Smooth muscle cell (in vitro differentiated cells): Measurements from ENCODE around the gene OTOP2. TPM values are rescaled to one million over a fixed set of nuclear protein-coding genes. Genes with fewer than 3 reads are reported as not detected.

Experiments used
- DNase-seq: peaks from one replicate; lab custom pipeline; 2025; ENCODE audit not compliant: unreplicated experiment; lab: John Stamatoyannopoulos, UW
- H2AFZ ChIP-seq: fragments of 200-600 bp; sonication (generic); 2 replicates; pipeline ENCODE4 v1.6.0; 2016; ENCODE audit warnings: antibody characterized with exemption, low read depth, mild to moderate bottlenecking
- H3F3A ChIP-seq: fragments of 200-600 bp; sonication (generic); 2 replicates; pipeline ENCODE4 v1.6.0; 2017; ENCODE audit warnings: antibody characterized with exemption, low read depth
- H3K27ac ChIP-seq: fragments of 200-600 bp; sonication (generic); 2 replicates; pipeline ENCODE4 v1.5.1; 2016; ENCODE audit warnings: low read depth, mild to moderate bottlenecking
- H3K27me3 ChIP-seq: fragments of 200-600 bp; sonication (generic); 2 replicates; pipeline ENCODE4 v1.6.1; 2016; ENCODE audit warnings: low read depth, mild to moderate bottlenecking
- H3K36me3 ChIP-seq: fragments of 200-600 bp; sonication (generic); 2 replicates; pipeline ENCODE4 v1.5.1; 2016; ENCODE audit warnings: low read depth
- H3K4me1 ChIP-seq: fragments of 200-600 bp; sonication (generic); 2 replicates; pipeline ENCODE4 v1.5.1; 2016; ENCODE audit warnings: low read depth
- H3K4me2 ChIP-seq: fragments of 200-600 bp; sonication (generic); 2 replicates; pipeline ENCODE4 v1.6.0; 2016; ENCODE audit warnings: mild to moderate bottlenecking
- H3K4me3 ChIP-seq: fragments of 200-600 bp; sonication (generic); 2 replicates; pipeline ENCODE4 v1.5.1; 2016; ENCODE audit warnings: mild to moderate bottlenecking
- H3K79me2 ChIP-seq: fragments of 200-600 bp; sonication (generic); 2 replicates; pipeline ENCODE4 v1.6.0; 2016; ENCODE audit warnings: low read depth, mild to moderate bottlenecking
- H3K9ac ChIP-seq: fragments of 200-600 bp; sonication (generic); 2 replicates; pipeline ENCODE4 v1.6.0; 2016; ENCODE audit warnings: low read depth
- H3K9me3 ChIP-seq: fragments of 200-600 bp; sonication (generic); replicated peaks from 2 replicates; pipeline ENCODE4 v1.5.1; 2016; ENCODE audit warnings: low read depth
- H4K20me1 ChIP-seq: fragments of 200-600 bp; sonication (generic); 2 replicates; pipeline ENCODE4 v1.6.0; 2016; ENCODE audit warnings: low read depth
- CTCF ChIP-seq: fragments of 200-600 bp; sonication (generic); IDR thresholded peaks from 2 replicates; pipeline ENCODE4 v1.5.1; 2017; ENCODE audit warnings: borderline replicate concordance, mild to moderate bottlenecking, antibody characterized with exemption; ENCODE audit not compliant: insufficient read depth, poor library complexity, severe bottlenecking
- WGBS: methylation state at CpG from one replicate; pipeline ENCODE4 v1.1.7; 2016; ENCODE audit warnings: low lambda C conversion rate; 5-methylcytosine and 5-hydroxymethylcytosine counted together
- polyA plus RNA-seq: library from polyadenylated mRNA; unstranded; fragments of >200 nt; fragmentation: Nextera tagmentation; extraction: Ambion mirVana; gene quantifications from 2 replicates; pipeline ENCODE4 v1.2.1, GENCODE V29; 2016
- total RNA-seq: library from RNA; depleted of rRNA; stranded (reverse); fragments of >200 nt; gene quantifications from 2 replicates; pipeline ENCODE4 v1.2.3, GENCODE V29; 2014

OTOP2 gene
- total and polyA plus RNA-seq, 2 experiments from 2014 or later = not detected

GRCh38 chr17:74949455-74950115, 25.5 kb downstream of the OTOP2 start:
- H3K4me2 ChIP-seq = no peak overlapping the region
- H3F3A ChIP-seq = no peaks in the 10 kb centered on the region
- no peak overlapping the region for H3K27ac ChIP-seq
- H3K9ac ChIP-seq = no peak overlapping the region
- H3K36me3 ChIP-seq = no peaks in the 10 kb centered on the region
- no peaks in the 10 kb centered on the region for H3K9me3 ChIP-seq
- no peaks in the 10 kb centered on the region for H3K4me1 ChIP-seq
- H3K4me3 ChIP-seq = no peak overlapping the region
- H2AFZ ChIP-seq = no peak overlapping the region
- H4K20me1 ChIP-seq = no peaks in the 10 kb centered on the region
- no peak for DNase-seq
- 67% methylated on average over 12 of the region's 12 CpGs for WGBS
- peaks cover 13% of the 10 kb centered on the region for H3K27me3 ChIP-seq
- no peak for TF ChIP-seq CTCF
- H3K79me2 ChIP-seq = no peaks in the 10 kb centered on the region

- Histone ChIP-seq H3K27me3 (peaks cover 7% of the 10 kb centered on the region), H3K27ac (no peak overlapping the region), H3F3A (no peaks in the 10 kb centered on the region), H3K4me2 (no peak overlapping the region), H2AFZ (no peak overlapping the region), H3K9ac (no peak overlapping the region), H3K9me3 (no peaks in the 10 kb centered on the region), H4K20me1 (no peaks in the 10 kb centered on the region), H3K4me3 (no peak overlapping the region), H3K36me3 (no peaks in the 10 kb centered on the region), H3K4me1 (no peaks in the 10 kb centered on the region), H3K79me2 (no peaks in the 10 kb centered on the region)
- no peak for TF ChIP-seq CTCF
- no peak for DNase-seq
- WGBS = 52% methylated on average over 8 of the region's 8 CpGs
Observed at GRCh38 chr17:74950207-74950606, 26.1 kb downstream of the OTOP2 start.

- no peak overlapping the region for H3K27ac ChIP-seq
- DNase-seq = no peak
- no peaks in the 10 kb centered on the region for H4K20me1 ChIP-seq
- H3K4me1 ChIP-seq = no peaks in the 10 kb centered on the region
- peaks cover 2% of the 10 kb centered on the region for H3K27me3 ChIP-seq
- TF ChIP-seq CTCF = no peak
- no peaks in the 10 kb centered on the region for H3K36me3 ChIP-seq
- no peak overlapping the region for H3K9ac ChIP-seq
- no peak overlapping the region for H3K4me2 ChIP-seq
- no peak overlapping the region for H2AFZ ChIP-seq
- 75% methylated on average over 3 of the region's 3 CpGs for WGBS
- no peaks in the 10 kb centered on the region for H3K79me2 ChIP-seq
- H3K4me3 ChIP-seq = no peak overlapping the region
- no peaks in the 10 kb centered on the region for H3K9me3 ChIP-seq
- no peaks in the 10 kb centered on the region for H3F3A ChIP-seq
Observed at GRCh38 chr17:74951065-74951464, 27.0 kb downstream of the OTOP2 start.
